Measurements from ENCODE around the gene NES. TPM values are rescaled to one million over a fixed set of nuclear protein-coding genes. Genes with fewer than 3 reads are reported as not detected.

NES gene
- total and polyA plus RNA-seq, 12 donors = 46.8 to 389 (median 177) TPM

- intact Hi-C loops (cut with DNase I) = loop anchor here in 1 of 10 donors (10.0 kb wide), 1 partner anchor 225 kb away; the partner anchor contains the start of gene PEAR1
- peak overlapping the region; percentile 88 to 99 (median 96) for H3K27ac ChIP-seq
- DNase-seq = no peak
- H3K27me3 ChIP-seq = no peaks in the 10 kb centered on the region
- no peak overlapping the region for H3K4me3 ChIP-seq
- ATAC-seq = no peak
- no peak for TF ChIP-seq CTCF (IDR thresholded peaks at IDR 0.05)
- H3K9me3 ChIP-seq = no peaks in the 10 kb centered on the region
- WGBS, 2 donors = 56 to 66% methylated on average over 5 of the region's 5 CpGs
- H3K4me1 ChIP-seq = peaks cover 65 to 100% (median 90%) of the 10 kb centered on the region in 9 donors
- peaks cover 0 to 50% (median 24%) of the 10 kb centered on the region in 9 donors for H3K36me3 ChIP-seq
These were observed 7.4 kb downstream of the NES start for GRCh38 chr1:156669794-156670193.

GRCh38 chr1:156668801-156669637, 8.2 kb downstream of the NES start:
- H3K36me3 ChIP-seq = peaks cover 0 to 42% (median 21%) of the 10 kb centered on the region in 9 donors
- no peaks in the 10 kb centered on the region for H3K27me3 ChIP-seq
- 64 to 65% methylated on average over 17 of the region's 17 CpGs for WGBS, 2 donors
- ATAC-seq = no peak
- no peaks in the 10 kb centered on the region for H3K9me3 ChIP-seq
- no peak for DNase-seq
- H3K4me3 ChIP-seq = no peak overlapping the region
- no peak for TF ChIP-seq CTCF (IDR thresholded peaks at IDR 0.05)
- H3K4me1 ChIP-seq = peaks cover 67 to 100% (median 90%) of the 10 kb centered on the region in 9 donors
- peak overlapping the region; percentile 88 to 99 (median 96) for H3K27ac ChIP-seq
- intact Hi-C loops (cut with DNase I) = loop anchor here in 1 of 10 donors (10.0 kb wide), 1 partner anchor 226 kb away; the partner anchor contains the start of gene PEAR1

GRCh38 chr1:156667968-156668709, 9.1 kb downstream of the NES start:
- ATAC-seq (peak in 6 of 8 donors; percentile 1 to 26 (median 12)), DNase-seq (no peak)
- Histone ChIP-seq H3K4me3 (peak overlapping the region in 1 of 10 donors; percentile 19), H3K9me3 (no peaks in the 10 kb centered on the region), H3K4me1 (peaks cover 69 to 100% (median 90%) of the 10 kb centered on the region in 9 donors), H3K27me3 (no peaks in the 10 kb centered on the region), H3K27ac (peak overlapping the region; percentile 88 to 99 (median 96)), H3K36me3 (peaks cover 0 to 33% (median 17%) of the 10 kb centered on the region in 9 donors)
- intact Hi-C loops (cut with DNase I) = loop anchor here in 1 of 10 donors (10.0 kb wide), 1 partner anchor 227 kb away; the partner anchor contains the start of gene PEAR1
- 45 to 60% methylated on average over 9 of the region's 9 CpGs for WGBS, 2 donors
- TF ChIP-seq CTCF (IDR thresholded peaks at IDR 0.05) = no peak

- peak; percentile 40 to 75 (median 64) for ATAC-seq
- no peaks in the 10 kb centered on the region for H3K9me3 ChIP-seq
- peaks cover 0 to 27% (median 12%) of the 10 kb centered on the region in 9 donors for H3K36me3 ChIP-seq
- TF ChIP-seq CTCF (IDR thresholded peaks at IDR 0.05) = no peak
- H3K27ac ChIP-seq = peak overlapping the region; percentile 88 to 99 (median 96)
- WGBS, 2 donors = 3 to 16% methylated on average over 5 of the region's 5 CpGs
- H3K27me3 ChIP-seq = no peaks in the 10 kb centered on the region
- intact Hi-C loops (cut with DNase I) = loop anchor here in 1 of 10 donors (10.0 kb wide), 1 partner anchor 227 kb away; the partner anchor contains the start of gene PEAR1
- H3K4me3 ChIP-seq = peak overlapping the region in 1 of 10 donors; percentile 19
- peak in 1 of 2 donors; percentile 80 for DNase-seq
- H3K4me1 ChIP-seq = peaks cover 75 to 100% (median 91%) of the 10 kb centered on the region in 9 donors
These were observed 9.6 kb downstream of the NES start for GRCh38 chr1:156667610-156667967.

Measured in heart right ventricle (tissue), 16 donors.